GM21526 (cell line): Measurements from ENCODE around the gene PTPN5.

Experiments used
- ATAC-seq: cut with Tn5 transposase; IDR thresholded peaks from one replicate; pipeline ENCODE4 v1.9.1; 2021; ENCODE audit warnings: moderate library complexity; ENCODE audit not compliant: unreplicated experiment, low FRiP score

PTPN5 gene

DNA sequence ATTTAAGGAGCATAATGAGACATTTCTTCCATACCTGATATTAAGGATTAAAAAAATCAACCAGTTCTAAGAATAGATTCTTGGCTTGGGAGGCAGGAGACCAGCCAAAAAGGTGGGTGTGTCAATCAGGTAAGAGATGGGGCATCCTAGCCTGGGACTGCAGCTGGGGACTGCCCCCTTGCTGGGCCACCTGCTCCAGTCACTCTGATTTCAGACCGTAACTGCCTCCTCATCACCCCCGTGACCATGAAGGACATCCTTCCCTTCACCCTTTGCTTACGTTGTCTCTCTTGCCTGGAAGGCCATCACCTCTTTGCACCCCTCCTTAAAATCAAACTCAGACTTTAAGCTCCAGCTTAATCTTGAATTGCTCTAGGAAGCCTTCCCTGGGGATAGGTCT, 17.9 kb downstream of the PTPN5 start:
- ATAC-seq: no peak

DNA sequence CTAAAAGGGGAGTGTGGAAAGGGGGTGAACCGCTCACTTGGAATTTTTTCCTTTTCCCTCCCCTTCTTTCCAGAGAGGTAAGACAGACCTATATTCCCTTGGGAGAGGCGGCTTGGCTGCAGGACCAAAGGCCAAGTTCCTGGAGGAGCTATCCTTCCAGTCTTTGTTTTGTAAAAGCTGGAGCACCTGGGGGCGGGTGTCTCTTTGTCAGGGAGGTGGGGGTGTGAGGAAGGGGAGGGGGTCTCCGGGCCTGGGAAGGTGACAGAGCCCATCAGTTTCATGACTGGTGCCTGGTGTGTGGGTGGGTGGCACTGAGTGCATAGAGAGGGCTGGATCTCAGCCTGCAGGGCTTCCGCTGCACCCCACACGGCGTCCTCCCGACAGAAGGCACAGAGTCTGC, 18.5 kb downstream of the PTPN5 start:
- ATAC-seq: no peak

DNA sequence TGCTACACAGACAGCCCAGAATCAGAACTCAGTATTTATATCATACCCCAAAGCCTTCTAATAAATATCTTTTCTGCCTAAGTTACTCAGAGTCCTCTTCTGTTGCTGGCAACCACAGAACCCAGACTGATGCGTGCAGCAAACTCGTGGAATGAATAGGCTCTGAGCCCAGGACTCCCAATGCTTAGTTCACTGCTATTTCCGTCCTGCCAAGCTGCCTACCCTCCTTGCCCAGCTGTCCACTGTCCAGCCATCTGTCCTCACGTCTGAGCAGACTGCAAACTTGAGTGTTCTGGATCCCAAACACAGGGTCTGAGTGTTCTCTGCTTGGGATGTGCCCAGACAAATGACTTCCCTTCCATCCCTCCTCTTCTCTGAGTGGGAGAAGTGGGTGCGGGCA, 19.4 kb downstream of the PTPN5 start:
- no peak for ATAC-seq

DNA sequence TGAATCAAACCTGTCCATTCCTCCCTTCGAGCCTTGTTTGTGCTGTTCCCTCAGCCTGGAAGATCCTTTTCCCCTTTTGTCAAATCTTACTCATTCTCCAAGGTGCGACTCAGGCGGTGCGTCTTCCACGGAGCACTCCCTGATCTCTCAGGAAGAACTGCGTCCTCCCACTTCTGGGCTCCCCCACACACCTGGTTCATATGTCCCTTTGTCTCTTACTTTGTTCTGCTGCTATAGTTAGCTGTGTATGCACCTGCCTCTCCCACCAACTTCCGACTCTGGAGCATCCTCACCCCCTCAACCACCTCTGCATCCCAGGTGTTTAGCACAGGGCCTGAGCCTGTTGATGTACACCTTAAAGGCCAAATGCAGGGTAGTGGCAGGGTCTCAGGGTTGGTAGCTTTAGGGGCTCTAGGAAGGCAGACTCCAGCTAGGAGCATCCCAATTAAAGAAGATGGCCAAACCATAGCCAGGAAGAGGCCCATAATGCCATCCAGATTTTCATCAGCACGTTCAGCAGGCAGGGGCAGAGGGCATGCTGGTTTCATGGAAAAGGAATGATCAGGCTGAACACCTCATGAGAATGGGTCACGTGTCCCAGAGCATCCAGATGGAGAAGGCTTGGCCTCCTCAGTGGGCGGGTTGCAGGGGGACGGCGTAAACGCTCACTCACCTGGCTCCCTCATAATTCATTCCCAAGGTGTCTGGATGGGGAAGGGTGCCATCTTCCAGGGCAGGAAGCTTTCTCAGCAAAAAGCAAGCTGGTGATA, 20.1 kb downstream of the PTPN5 start:
- ATAC-seq: no peak

DNA sequence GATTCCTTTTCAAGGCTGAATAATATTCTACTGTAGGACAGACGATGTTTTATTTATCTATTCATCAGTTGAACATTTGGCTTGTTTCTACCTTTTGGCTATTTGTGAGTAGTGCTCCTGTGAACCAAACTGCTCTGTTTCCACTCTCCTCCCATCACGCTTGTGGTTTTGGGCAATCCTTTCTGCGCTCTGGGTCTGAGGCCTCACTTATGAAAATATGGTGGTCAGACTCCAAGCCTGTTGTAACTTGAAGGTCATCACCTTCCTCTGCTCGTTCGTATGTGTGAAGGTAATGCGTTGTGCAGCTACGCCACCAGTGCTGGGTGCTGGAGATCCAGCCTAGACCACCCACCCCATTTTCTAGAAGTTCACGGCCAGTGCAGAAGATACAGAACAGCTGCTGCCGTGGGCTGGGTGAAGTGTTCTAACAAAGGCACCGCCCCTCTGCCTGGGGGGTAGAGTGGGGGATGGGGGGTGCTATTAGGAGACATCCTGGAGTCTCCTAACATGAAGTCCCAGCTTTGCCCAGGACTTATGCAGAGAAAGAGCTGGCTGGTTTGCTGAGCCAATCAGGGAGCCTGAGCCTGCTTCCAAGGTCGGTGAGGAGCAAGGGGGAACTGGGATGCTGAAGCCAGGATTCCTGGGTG, 21.0 kb downstream of the PTPN5 start:
- no peak for ATAC-seq

DNA sequence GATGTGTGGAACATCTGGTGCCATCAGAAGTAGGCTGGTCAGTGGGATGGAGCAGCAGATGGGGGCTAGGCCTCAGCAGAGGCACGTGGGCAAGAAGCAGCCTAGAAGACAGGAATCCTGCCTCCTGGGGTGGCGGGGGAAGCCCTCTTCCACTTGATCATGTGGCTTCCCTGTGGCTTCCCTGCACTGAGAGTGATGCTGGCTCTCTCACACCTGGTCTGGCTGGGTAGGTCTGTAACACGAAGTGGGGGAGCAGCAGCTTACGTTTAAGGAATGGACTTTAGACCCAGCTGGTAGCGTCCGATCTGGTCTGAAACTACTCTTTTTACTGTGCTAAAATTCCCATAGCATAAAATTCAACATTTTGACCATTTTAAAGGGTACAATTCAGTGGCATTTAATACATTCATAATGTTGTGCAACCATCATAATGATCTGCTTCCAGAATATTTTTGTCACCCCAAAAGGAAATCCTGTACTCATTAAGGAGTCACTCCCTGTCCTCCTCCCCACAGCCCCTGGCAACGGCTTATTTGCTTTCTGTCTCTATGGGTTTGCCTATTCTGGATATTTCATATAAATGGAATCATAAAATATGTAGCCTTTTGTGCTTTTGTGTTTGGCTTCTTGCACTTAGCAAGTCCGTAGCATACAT, 21.7 kb downstream of the PTPN5 start:
- no peak for ATAC-seq

DNA sequence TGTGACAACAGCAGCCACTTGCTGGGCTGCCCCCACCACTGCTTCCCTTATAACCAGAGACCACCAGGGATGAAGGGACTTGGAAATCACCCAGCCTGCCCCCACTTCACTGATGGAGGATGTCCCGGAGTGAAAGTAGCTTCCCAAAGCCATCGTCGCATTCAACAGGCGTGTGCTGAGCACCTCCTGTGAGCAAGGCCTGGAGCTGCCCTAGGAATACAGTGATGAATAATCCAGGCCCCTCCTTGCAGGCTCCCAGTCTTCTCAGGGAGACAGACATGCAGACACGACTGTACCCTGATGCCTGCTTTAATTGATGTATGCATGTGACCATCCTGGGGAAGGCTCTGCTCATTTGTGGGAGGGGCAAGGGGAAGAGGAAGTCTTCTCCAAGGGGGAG, 22.6 kb downstream of the PTPN5 start:
- no peak for ATAC-seq

DNA sequence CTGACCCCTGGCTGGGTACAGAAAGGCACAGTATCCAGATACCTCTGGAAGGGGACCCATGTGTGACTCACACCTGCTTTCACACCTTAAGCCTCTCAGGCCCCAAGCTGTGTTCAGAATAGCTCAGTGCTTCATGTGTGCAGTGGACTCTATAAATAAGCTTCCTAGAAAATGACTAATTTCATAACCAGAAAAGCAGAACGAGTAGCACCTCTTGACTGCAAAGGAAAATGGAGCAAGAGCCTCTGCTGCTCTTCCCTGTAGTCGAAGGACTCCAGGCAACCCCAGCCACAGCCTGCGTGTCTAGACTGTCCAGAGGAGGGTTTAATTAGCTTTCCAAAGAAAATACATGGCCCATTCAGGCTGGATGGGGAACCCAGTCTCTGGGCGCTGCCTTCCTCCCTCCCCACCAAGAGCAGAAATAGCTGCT, 23.1 kb downstream of the PTPN5 start:
- peak; percentile 94 for ATAC-seq

DNA sequence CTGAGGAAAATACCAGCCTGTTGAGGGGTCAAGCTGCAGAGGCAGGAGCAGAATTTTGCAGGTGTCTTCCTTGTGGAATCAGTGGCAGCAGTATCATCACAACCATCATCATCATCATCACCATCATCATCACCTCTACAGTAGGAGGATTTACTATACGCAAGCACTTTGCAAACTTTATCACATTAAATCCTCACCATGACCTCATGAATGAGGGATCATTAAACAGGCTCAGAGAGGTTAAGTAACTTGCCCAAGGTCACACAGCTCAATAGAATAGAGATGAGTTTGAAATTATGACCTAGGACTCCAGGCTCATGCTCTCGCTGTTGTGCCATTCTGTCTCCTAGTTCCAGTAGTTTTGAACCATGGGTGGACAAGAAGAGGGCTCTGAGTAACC, 25.6 kb downstream of the PTPN5 start:
- no peak for ATAC-seq

DNA sequence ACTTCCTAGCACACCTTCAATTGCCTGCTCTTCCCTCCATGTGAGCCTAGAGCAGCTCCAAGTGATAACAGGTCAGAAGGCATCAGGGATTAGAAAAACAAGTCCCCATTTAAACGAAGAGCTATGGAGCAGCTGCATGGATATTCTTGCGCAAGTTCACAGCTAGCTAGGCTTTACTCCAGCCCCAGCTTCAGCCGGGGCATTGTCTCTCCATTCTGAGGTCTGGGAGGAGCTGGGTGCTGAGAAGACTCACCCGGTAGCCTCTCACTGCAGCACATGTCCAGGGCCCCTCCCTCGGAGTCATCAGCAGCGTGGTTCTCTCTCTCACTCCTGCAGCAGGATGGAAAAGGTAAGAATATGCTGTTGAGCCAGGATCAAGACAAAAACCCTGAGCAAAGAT, 26.0 kb downstream of the PTPN5 start:
- ATAC-seq: no peak

DNA sequence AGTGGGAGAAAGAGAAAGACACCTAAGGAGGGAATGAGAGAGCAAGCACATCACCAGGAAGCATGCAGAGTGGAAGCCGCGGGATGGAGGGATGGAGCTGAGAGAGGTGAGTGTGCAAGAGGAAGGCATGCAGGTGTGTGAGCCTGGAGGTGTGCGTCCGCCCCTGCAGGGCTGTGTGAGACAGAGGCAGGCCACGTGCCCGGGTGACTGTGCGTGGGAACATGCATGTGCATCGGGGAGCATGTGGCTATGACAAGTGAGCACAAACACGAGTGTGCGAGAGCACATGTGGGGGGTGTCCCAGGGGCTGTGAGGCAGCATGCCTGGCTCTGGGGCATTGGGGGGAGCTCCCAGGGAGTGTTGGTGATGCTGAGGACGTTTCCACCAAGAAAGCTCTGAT, 29.9 kb downstream of the PTPN5 start:
- ATAC-seq: no peak

DNA sequence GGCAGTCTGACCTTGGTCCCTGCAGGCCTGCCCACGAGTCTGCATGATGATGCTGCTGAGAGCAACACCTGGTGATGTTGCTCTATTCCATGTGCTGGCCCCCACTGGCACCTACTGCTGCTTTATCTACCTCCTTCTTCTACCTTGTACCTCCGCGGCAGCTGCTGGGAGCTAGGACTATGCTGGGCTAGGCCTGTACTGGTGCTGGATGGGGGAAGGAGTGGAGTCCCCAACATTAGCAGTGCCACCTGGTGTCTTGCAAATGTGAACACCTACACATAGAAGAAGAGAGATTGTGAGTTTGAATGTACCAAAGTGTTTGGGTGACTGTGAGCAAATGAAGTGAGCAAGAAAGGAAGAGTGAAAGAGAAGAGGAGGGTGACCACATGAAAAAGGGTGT, 30.5 kb downstream of the PTPN5 start:
- ATAC-seq: no peak

DNA sequence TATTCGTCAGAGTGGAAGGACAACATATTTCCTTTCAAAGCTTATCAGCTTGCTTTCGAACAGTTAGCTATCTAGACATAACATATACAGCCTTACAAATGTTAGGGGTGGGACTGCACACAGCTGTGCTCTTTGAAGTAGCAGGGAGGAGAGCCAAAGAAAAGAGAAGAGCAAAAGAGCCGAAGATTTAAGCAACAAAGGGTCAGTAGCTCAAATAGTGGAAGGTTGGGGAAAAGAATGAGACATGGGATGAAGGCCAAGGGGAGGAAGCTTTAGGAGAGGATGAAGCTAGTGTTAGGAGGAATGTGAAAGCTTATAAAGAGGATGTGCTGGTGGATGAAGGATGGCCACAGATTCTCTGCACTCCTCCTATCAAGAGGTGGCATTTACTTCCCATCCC, 33.8 kb downstream of the PTPN5 start:
- no peak for ATAC-seq

DNA sequence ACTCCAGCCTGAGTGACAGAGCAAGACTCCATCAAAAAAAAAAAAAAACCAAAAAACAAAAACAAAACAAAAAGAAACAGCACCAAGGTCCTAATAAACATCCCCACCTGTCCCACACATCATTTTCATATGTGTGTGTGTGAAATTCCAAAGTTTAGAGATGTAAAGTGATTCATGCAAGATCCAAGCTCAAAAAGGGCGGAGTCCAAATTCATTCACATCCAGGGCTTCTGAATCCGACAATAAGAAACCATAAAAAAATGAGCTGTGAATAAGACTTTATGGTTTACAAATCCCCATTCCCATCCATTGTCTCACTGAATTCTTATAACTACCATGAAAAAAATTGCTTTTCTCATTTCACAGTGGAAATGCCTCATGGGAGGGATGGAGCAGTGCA, 34.7 kb downstream of the PTPN5 start:
- no peak for ATAC-seq

DNA sequence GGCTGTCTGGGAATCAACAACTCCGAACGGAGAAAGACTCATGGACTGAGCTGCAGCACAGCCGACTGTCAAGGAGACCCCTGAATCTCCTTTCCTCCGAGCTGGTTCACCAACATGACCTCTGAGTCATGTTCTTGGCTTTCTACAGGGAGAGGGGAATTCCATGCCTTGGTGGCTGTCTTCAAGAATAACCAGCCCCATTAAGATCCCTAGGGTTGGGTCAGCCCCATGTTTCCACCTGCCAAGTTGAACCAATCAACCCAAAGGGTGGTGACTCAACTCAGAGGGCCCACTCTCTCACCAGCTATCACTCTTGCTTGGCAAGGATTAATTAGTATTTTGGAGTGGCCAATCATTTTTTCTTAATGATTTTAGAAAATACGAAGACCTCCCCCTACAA, 37.3 kb downstream of the PTPN5 start:
- ATAC-seq: no peak

DNA sequence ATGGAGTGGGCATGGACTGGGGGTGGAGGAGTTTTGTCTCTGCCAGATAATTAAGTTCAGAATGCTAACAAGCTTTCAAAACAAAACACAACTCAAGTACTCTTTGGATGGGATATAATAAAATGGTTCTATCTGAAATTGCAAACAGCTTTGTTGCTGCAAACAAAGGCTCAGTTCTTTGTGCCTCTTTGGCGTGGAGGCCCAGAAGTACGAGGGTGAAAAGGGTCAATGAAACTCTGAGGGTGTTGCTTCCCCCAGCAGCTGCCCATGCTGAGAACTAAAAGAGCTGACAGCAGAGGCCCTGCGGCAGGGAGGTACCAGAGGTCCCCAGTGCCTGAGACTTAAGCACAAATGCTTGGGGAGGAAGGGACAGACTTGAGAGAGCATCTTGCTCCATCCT, 39.1 kb downstream of the PTPN5 start:
- no peak for ATAC-seq

DNA sequence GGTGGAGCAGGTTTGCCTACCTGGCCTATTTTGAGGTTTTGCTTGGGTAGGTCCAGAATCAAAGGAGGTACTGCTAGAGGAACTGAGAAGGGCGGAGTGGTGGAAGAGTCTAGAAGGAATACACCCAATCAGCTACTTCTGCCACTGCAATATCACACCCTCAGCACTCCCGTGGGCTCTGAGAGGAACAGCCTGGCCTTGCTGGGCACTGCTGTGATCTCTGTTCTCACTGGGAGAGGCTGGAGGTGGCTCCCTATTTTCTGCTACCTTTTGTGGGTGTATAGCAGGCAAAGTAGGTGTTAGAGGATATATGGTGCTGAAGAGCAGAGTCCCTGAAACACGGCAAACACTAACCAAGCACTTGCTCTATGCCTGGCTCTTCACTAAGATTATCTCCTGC, 40.7 kb downstream of the PTPN5 start:
- ATAC-seq: no peak

DNA sequence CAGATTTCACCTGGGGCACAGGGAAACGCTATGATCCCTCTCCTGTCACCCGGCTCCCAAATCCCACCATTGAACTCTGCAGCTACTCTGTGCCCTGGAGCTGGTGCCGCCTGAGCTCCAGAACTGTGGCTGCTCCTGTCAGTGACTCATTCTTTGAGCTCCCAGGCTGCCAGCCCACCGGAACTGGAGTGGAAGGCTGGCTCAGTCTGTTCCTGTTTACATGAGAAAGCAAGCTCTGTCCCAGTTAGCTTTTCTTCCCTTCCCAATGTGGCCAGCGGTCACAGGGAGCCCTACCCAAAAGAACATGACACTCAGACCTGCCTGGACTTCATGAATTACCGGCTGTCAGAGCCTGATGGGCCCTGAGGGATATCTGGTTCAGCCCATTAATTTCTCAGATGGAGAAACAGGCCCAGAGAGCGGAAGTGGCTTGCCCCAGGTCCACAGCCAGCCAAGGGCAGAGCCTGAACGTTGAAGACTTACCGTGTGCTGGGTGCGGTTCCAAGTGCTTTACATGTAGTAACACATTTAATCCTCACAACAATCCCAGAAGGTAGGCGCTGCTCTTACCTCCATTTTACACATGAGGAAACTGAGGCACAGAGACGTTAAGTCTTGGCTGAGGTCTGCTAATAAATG, 41.8 kb downstream of the PTPN5 start:
- ATAC-seq: no peak

DNA sequence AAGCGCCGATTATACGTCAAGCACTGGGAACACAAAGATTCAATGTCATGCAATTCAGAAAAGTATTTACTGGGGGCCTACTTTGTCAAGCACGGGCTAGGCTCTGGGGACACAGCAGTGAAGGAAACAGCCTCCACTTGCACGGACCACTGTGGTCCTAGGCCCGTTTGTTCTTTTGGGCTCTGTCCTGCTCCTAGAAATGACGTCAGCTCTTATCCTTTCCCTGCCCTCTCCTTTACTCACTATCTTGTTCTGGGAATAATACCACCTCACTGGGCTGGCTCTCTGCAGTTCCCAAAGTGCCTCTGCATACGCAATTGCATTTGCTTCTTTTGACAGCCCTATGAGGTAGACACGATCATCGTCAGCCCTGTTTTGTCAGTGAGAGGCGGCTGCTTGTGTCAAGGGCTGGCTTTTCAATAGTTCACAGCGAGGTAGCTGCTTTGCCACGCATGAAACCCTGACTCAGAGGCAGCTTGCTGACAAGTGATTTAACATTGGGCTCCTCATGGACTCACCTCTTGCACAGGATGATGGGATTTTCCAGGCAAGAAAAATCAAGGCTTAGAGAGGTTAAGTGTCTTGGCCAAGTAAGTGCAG, 42.7 kb downstream of the PTPN5 start:
- ATAC-seq: no peak

DNA sequence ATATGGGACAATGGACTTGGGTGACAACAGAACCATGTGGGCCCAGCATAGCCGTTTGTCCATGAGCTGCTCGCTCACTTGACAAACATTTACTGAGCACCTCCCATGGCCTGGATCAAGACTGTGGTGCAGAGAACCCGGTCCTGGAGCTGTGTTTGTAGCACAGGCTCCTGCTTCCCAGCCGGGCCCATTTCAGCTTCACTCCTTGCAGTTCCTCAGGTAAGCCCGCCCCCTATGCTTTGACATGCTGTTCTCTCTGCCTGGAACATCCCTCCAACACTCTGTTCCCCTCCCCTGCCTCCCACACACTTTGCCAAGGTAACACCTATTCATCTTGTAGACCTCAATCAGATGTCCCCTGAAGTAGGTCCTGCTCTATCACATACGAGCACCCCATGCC, 46.3 kb downstream of the PTPN5 start:
- ATAC-seq: no peak

DNA sequence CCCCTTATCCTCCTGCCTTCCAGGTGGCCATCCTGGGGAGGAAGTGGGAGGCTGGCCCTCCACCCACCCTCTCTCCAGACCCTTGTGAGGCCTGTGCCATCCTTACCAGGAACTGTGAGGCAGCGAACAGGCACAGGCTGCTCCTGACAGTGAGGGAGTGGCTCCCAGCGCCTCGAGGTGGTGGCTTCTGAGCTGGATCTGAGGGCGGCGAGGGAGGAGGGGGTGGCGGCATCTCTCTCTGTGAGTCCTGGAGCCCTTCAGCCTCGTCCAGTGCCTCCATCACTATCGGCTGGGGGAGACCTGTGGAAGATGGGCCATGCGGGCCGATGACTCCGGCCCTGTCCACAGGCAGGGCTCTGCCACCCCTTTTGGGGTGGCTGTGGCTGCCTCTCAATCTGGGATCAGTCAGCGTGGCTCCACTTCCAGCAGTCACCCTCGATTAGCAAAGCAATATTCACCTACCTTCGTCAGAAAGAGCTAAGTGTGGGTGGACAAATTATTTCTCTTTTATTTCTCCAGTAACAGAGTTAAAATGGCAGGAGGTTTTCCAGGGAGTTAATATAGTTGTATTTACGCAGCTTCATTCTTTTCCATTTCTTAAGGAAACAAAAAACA, 47.6 kb downstream of the PTPN5 start:
- ATAC-seq: no peak
